Measurements from ENCODE around the gene ANOS1. TPM values are rescaled to one million over a fixed set of nuclear protein-coding genes. Genes with fewer than 3 reads are reported as not detected.
A peak's percentile ranks its signal among the peaks of the same experiment; 100 is the strongest.

Gene ANOS1
- total and polyA plus RNA-seq, 2 experiments from 2014 or later, result 10.4 to 22.5 TPM

- no peaks in the 10 kb centered on the region for H3K9me3 ChIP-seq (ENCODE audit: low read depth)
- H3K36me3 ChIP-seq, result no peaks in the 10 kb centered on the region
- peak in 1 of 2 donors; percentile 34 for DNase-seq (ENCODE audit: low read depth in 1 of 2, low spot score in 1 of 2)
- no peak overlapping the region for H3K27ac ChIP-seq
- H3K4me3 ChIP-seq, result no peak overlapping the region
- TF ChIP-seq, protein P1, sequence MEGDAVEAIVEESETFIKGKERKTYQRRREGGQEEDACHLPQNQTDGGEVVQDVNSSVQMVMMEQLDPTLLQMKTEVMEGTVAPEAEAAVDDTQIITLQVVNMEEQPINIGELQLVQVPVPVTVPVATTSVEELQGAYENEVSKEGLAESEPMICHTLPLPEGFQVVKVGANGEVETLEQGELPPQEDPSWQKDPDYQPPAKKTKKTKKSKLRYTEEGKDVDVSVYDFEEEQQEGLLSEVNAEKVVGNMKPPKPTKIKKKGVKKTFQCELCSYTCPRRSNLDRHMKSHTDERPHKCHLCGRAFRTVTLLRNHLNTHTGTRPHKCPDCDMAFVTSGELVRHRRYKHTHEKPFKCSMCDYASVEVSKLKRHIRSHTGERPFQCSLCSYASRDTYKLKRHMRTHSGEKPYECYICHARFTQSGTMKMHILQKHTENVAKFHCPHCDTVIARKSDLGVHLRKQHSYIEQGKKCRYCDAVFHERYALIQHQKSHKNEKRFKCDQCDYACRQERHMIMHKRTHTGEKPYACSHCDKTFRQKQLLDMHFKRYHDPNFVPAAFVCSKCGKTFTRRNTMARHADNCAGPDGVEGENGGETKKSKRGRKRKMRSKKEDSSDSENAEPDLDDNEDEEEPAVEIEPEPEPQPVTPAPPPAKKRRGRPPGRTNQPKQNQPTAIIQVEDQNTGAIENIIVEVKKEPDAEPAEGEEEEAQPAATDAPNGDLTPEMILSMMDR (IDR thresholded peaks at IDR 0.05; ENCODE audit: low read depth, low read length), result no peak
- peaks cover 10% of the 10 kb centered on the region for H3K4me1 ChIP-seq (ENCODE audit: low read depth)
- H3K27me3 ChIP-seq, result no peaks in the 10 kb centered on the region
These were observed 58.7 kb downstream of the ANOS1 start for GRCh38 chrX:8673201-8673600.

DNA sequence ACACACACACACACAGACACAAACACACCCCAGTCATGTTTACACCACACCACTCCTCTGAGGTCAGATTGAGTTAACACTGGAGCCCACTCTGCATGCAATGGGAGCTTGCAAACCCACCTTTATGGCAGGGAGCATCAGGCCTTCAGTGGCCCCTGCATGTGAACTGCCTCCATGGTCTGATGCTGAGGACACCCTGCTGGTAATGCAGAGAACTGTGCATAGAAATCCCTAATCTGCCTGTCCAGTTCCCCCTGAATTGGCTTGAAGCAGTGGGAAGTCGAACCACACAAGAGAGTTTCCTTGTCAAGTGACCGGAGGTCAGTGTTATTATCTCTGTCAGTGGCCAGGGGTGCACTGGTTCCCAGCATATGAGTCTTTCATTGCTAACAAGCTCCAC, 59.8 kb downstream of the ANOS1 start:
- no peaks in the 10 kb centered on the region for H3K27me3 ChIP-seq
- H3K9me3 ChIP-seq (ENCODE audit: low read depth), result no peaks in the 10 kb centered on the region
- H3K4me1 ChIP-seq (ENCODE audit: low read depth), result peaks cover 10% of the 10 kb centered on the region
- DNase-seq (ENCODE audit: low read depth in 1 of 2, low spot score in 1 of 2), result peak in 1 of 2 donors; percentile 12
- H3K27ac ChIP-seq, result no peak overlapping the region
- H3K4me3 ChIP-seq, result no peak overlapping the region
- no peaks in the 10 kb centered on the region for H3K36me3 ChIP-seq
- TF ChIP-seq, protein P1 (IDR thresholded peaks at IDR 0.05; ENCODE audit: low read depth, low read length), result peak; percentile 10

- H3K4me1 ChIP-seq (ENCODE audit: low read depth), result peaks cover 10% of the 10 kb centered on the region
- no peaks in the 10 kb centered on the region for H3K9me3 ChIP-seq (ENCODE audit: low read depth)
- no peaks in the 10 kb centered on the region for H3K36me3 ChIP-seq
- TF ChIP-seq, protein P1 (IDR thresholded peaks at IDR 0.05; ENCODE audit: low read depth, low read length), result no peak
- no peak overlapping the region for H3K4me3 ChIP-seq
- peak in 1 of 2 donors; percentile 48 for DNase-seq (ENCODE audit: low read depth in 1 of 2, low spot score in 1 of 2)
- H3K27me3 ChIP-seq, result no peaks in the 10 kb centered on the region
- H3K27ac ChIP-seq, result peak overlapping the region; percentile 66
These were observed 63.1 kb downstream of the ANOS1 start for GRCh38 chrX:8668813-8669212.

- no peaks in the 10 kb centered on the region for H3K9me3 ChIP-seq (ENCODE audit: low read depth)
- no peak overlapping the region for H3K4me3 ChIP-seq
- no peaks in the 10 kb centered on the region for H3K36me3 ChIP-seq
- TF ChIP-seq, protein P1 (IDR thresholded peaks at IDR 0.05; ENCODE audit: low read depth, low read length), result no peak
- H3K27ac ChIP-seq, result peak overlapping the region; percentile 9
- peaks cover 5% of the 10 kb centered on the region for H3K4me1 ChIP-seq (ENCODE audit: low read depth)
- no peaks in the 10 kb centered on the region for H3K27me3 ChIP-seq
- DNase-seq (ENCODE audit: low read depth in 1 of 2, low spot score in 1 of 2), result peak in 1 of 2 donors; percentile 63
These were observed 68.6 kb downstream of the ANOS1 start for GRCh38 chrX:8663325-8663724.

- Histone ChIP-seq H3K27ac (no peak overlapping the region), H3K9me3 (ENCODE audit: low read depth) (no peaks in the 10 kb centered on the region), H3K4me1 (ENCODE audit: low read depth) (no peaks in the 10 kb centered on the region), H3K27me3 (no peaks in the 10 kb centered on the region), H3K36me3 (no peaks in the 10 kb centered on the region), H3K4me3 (no peak overlapping the region)
- TF ChIP-seq, protein P1 (IDR thresholded peaks at IDR 0.05; ENCODE audit: low read depth, low read length), result no peak
- no peak for DNase-seq (ENCODE audit: low read depth in 1 of 2, low spot score in 1 of 2)
These were observed 74.1 kb downstream of the ANOS1 start for GRCh38 chrX:8657883-8658282.

DNA sequence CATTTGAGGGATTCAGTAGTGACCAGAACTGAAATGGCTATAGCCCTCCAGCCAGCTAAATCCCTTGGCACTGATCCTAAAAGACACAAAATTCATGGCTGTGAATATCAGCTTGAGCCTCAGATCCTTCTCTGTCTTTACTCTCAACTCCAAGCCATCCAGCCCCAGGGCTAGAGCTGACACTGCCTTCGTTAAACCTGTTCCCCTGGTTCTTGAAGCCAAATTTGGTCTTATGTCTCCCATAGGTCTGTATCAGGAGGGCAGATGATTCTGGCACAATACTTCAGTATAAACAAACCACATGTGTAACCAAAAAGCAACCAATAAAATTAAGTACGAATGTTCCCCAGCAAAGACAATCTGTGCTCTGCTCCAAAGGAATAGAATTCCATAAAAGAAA, 78.0 kb downstream of the ANOS1 start:
- no peak for DNase-seq (ENCODE audit: low read depth in 1 of 2, low spot score in 1 of 2)
- no peaks in the 10 kb centered on the region for H3K27me3 ChIP-seq
- H3K4me1 ChIP-seq (ENCODE audit: low read depth), result no peaks in the 10 kb centered on the region
- H3K4me3 ChIP-seq, result no peak overlapping the region
- no peak overlapping the region for H3K27ac ChIP-seq
- H3K9me3 ChIP-seq (ENCODE audit: low read depth), result no peaks in the 10 kb centered on the region
- TF ChIP-seq, protein P1 (IDR thresholded peaks at IDR 0.05; ENCODE audit: low read depth, low read length), result no peak
- no peaks in the 10 kb centered on the region for H3K36me3 ChIP-seq

Measured in cardiac muscle cell (in vitro differentiated cells and primary cell).